T-cell (primary cell): Measurements from ENCODE around the gene DNAI2. TPM values are rescaled to one million over a fixed set of nuclear protein-coding genes. Genes with fewer than 3 reads are reported as not detected.

ENCODE experiments used
- ATAC-seq, 4 experiments: fragments of 200-7000 bp in 3 of 4; fragments of 150-1000 bp in 1 of 4; cut with Tn5 transposase; replicated peaks in 1 of 4; 1 replicate in 3 of 4; 2 replicates in 1 of 4; pipeline ENCODE4 v1.10.0; 2021; ENCODE audit warnings: moderate library complexity in 3 of 4, mild to moderate bottlenecking in 2 of 4, moderate number of reproducible peaks in 1 of 4
- CTCF ChIA-PET, 2 donors: fragments of 300-600 bp; sonication (Branson Sonifier 250); formaldehyde crosslinking; loops; one replicate each; lab custom pipeline; 2022; ENCODE audit warnings: antibody characterized with exemption in 2 of 2; lab: Charles Lee
- POLR2A ChIA-PET, 2 donors: fragments of 300-600 bp; sonication (Branson Sonifier 250); formaldehyde crosslinking; loops; one replicate each; lab custom pipeline; 2022; ENCODE audit warnings: antibody characterized with exemption in 2 of 2; lab: Charles Lee
- DNase-seq, 35 experiments: peaks; one replicate each; pipeline versions ENCODE4 v3.0.0 to v3.0.0-alpha.2; 2013 to 2023
- H3K27ac ChIP-seq: one replicate; pipeline ENCODE4 v1.5.1; 2013; ENCODE audit warnings: low read length
- H3K27me3 ChIP-seq, 2 experiments: replicated peaks in 1 of 2; 1 replicate in 1 of 2; 2 replicates in 1 of 2; pipeline versions ENCODE4 v1.6.1 to v1.7.0; 2013; ENCODE audit warnings: low read length in 1 of 2, mixed read lengths in 1 of 2; ENCODE audit not compliant: control insufficient read depth in 2 of 2, insufficient read depth in 2 of 2; ENCODE audit errors: extremely low read depth in 1 of 2
- H3K36me3 ChIP-seq, 2 donors: 1 replicate in 1 of 2; 2 replicates in 1 of 2; pipeline versions ENCODE4 v1.6.1 to v1.7.0; 2013; ENCODE audit warnings: low read length in 1 of 2; ENCODE audit not compliant: control insufficient read depth in 2 of 2, insufficient read depth in 1 of 2; ENCODE audit errors: extremely low read depth in 1 of 2
- H3K4me1 ChIP-seq, 2 experiments: 1 replicate in 1 of 2; 2 replicates in 1 of 2; pipeline versions ENCODE4 v1.6.1 to v1.7.0; 2013; ENCODE audit warnings: low read length in 2 of 2, mixed read lengths in 1 of 2; ENCODE audit not compliant: insufficient read depth in 2 of 2, control insufficient read depth in 1 of 2; ENCODE audit errors: extremely low read depth in 1 of 2
- H3K4me3 ChIP-seq, 2 donors: 1 replicate in 1 of 2; 2 replicates in 1 of 2; pipeline versions ENCODE4 v1.5.1 to v1.7.0; 2013; ENCODE audit warnings: mild to moderate bottlenecking in 2 of 2, low read length in 1 of 2, moderate library complexity in 1 of 2; ENCODE audit not compliant: control insufficient read depth in 1 of 2; ENCODE audit errors: extremely low read depth in 1 of 2
- H3K9me3 ChIP-seq: 2 replicates; pipeline ENCODE4 v1.7.0; 2013
- H3K27ac Mint-ChIP-seq, 2 donors: one replicate each; pipeline ENCODE4 v1.8.0; 2020 to 2021; ENCODE audit warnings: mild to moderate bottlenecking in 2 of 2, mixed read lengths in 2 of 2
- H3K27me3 Mint-ChIP-seq, 2 donors: one replicate each; pipeline ENCODE4 v1.8.0; 2021 to 2022; ENCODE audit warnings: mixed read lengths in 2 of 2
- H3K36me3 Mint-ChIP-seq: one replicate; pipeline ENCODE4 v1.8.0; 2021; ENCODE audit warnings: mixed read lengths
- H3K4me1 Mint-ChIP-seq, 3 donors: one replicate each; pipeline ENCODE4 v1.8.0; 2020 to 2022; ENCODE audit warnings: mixed read lengths in 3 of 3, mild to moderate bottlenecking in 1 of 3
- H3K4me3 Mint-ChIP-seq, 3 donors: one replicate each; pipeline ENCODE4 v1.8.0; 2020 to 2022; ENCODE audit warnings: mild to moderate bottlenecking in 3 of 3, mixed read lengths in 3 of 3, moderate library complexity in 3 of 3
- H3K9me3 Mint-ChIP-seq, 3 donors: one replicate each; pipeline ENCODE4 v1.8.0; 2020 to 2022; ENCODE audit warnings: mixed read lengths in 3 of 3
- WGBS: methylation state at CpG from one replicate; pipeline ENCODE4 v1.1.5; 2013; ENCODE audit warnings: missing lambda C conversion rate; ENCODE audit not compliant: insufficient coverage; 5-methylcytosine and 5-hydroxymethylcytosine counted together
- total RNA-seq, 35 experiments: library from RNA in 6 of 35; stranded (reverse) in 6 of 35; fragments of 120-200 nt in 1 of 35; gene quantifications; one replicate each; pipeline versions ENCODE4 v1.2.1 to v1.2.4 and lab custom pipeline; 2013 to 2026

The DNAI2 gene
- total RNA-seq, 5 donors from 2014 or later (not counting 1 experiment from before 2014, with no cell fraction given): 0.80 to 5.3 (median 1.7) TPM

- Histone ChIP-seq H3K27ac (no peak overlapping the region), H3K9me3 (no peaks in the 10 kb centered on the region), H3K4me3 (peak overlapping the region in 1 of 2 donors; percentile 18), H3K36me3 (no peaks in the 10 kb centered on the region), H3K27me3 (peaks cover 2 to 51% of the 10 kb centered on the region in 2 experiments), H3K4me1 (peaks cover 7 to 45% of the 10 kb centered on the region in 2 experiments)
- ATAC-seq: peak; percentile 26 to 47 (median 38)
- Mint-ChIP-seq H3K27ac (no peak overlapping the region), H3K4me1 (peaks cover 22 to 32% (median 24%) of the 10 kb centered on the region in 3 donors), H3K4me3 (peak overlapping the region; percentile 51 to 68 (median 62)), H3K27me3 (peaks cover 11 to 20% of the 10 kb centered on the region in 2 donors), H3K9me3 (no peaks in the 10 kb centered on the region), H3K36me3 (peaks cover 3% of the 10 kb centered on the region)
- POLR2A ChIA-PET: no interaction called here
- CTCF ChIA-PET: no interaction called here
- WGBS: 49% methylated on average over 9 of the region's 11 CpGs
- DNase-seq: peak in 2 of 35 experiments; percentile 3 to 18
Observed at GRCh38 chr17:74325376-74325742, 51.3 kb downstream of the DNAI2 start.

DNA sequence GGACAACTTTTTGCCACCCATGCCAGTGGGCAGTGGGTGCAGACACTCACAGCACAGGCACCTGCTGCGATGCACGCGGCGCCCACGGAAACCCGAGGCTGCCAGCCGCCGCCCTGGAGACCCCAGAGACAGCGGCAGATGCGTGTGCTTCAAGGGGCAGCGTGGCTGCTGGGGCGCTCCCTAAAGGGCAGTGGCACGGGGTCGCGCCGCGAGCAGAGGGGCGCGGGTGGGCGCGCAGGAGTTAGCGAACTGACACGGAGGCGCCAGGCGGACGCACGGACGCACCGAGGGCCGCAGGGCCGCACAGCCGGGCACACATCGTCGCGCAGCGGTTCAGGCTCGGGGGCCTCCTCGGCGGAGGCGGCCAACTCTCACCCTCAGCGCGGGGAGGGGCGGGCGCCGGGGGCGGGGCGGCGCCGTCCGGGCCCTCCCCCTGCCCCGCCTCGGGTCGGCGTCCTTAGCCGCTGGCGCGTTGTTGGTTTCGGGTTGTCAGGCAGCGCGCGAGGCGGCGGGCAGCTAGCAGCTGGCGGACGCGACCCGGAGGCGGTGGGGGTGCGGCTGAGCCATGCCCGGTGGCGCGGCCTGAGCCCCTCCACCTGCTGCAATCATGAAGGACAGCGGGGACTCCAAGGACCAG is 51.8 kb downstream of the DNAI2 start, which contains the start of gene KIF19:
TSS of gene KIF19 (plus strand) at position 484 of the 637 bp plus-strand sequence. CDS start at position 608, 124 bp downstream.
- peaks cover 11 to 20% of the 10 kb centered on the region in 2 donors for H3K27me3 Mint-ChIP-seq
- no peaks in the 10 kb centered on the region for H3K36me3 ChIP-seq
- peaks cover 3% of the 10 kb centered on the region for H3K36me3 Mint-ChIP-seq
- H3K4me1 ChIP-seq: peaks cover 7 to 45% of the 10 kb centered on the region in 2 experiments
- ATAC-seq: peak; percentile 88 to 93 (median 90)
- H3K4me3 ChIP-seq: peak within 1 kb of the TSS; percentile 37 to 59
- no peaks in the 10 kb centered on the region for H3K9me3 Mint-ChIP-seq
- 1% methylated on average over 63 of the region's 73 CpGs for WGBS
- H3K27me3 ChIP-seq: peaks cover 2 to 51% of the 10 kb centered on the region in 2 experiments
- peaks cover 22 to 34% (median 24%) of the 10 kb centered on the region in 3 donors for H3K4me1 Mint-ChIP-seq
- peak in 32 of 35 experiments; percentile 16 to 70 (median 36) for DNase-seq
- ChIA-PET CTCF (no interaction called here), POLR2A (no interaction called here)
- peak within 1 kb of the TSS; percentile 51 to 68 (median 62) for H3K4me3 Mint-ChIP-seq
- peak within 1 kb of the TSS; percentile 28 to 46 for H3K27ac Mint-ChIP-seq
- no peaks in the 10 kb centered on the region for H3K9me3 ChIP-seq
- H3K27ac ChIP-seq: no peak within 1 kb of the TSS

DNA sequence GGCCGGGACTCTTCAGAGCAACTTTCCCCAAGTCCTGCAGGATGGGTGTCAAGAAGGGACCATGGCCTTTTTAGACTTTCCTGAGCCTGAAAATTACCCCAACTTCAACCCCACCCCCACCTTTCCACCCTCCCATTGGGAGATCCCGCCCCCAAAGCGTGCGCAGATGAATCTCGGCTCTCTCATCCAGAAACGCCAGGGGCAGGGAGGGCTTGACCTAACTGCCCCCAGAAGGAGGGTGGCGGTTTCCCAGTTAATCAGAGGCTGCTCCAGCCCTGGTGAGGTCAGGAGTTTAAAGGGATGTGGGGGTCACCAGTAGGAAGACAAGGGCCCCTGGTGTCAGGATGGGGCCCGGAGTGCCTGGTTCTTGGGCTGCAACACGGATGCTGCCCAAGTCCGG is 52.5 kb downstream of the DNAI2 start:
- H3K4me3 ChIP-seq: peak overlapping the region; percentile 37 to 59
- H3K27me3 ChIP-seq: peaks cover 2 to 51% of the 10 kb centered on the region in 2 experiments
- peaks cover 11 to 20% of the 10 kb centered on the region in 2 donors for H3K27me3 Mint-ChIP-seq
- H3K27ac Mint-ChIP-seq: peak overlapping the region; percentile 25 to 28
- peak overlapping the region; percentile 36 to 47 (median 47) for H3K4me3 Mint-ChIP-seq
- DNase-seq (no peak), ATAC-seq (no peak)
- no peaks in the 10 kb centered on the region for H3K9me3 Mint-ChIP-seq
- H3K4me1 ChIP-seq: peaks cover 7 to 45% of the 10 kb centered on the region in 2 experiments
- peaks cover 3% of the 10 kb centered on the region for H3K36me3 Mint-ChIP-seq
- 66% methylated on average over 5 of the region's 10 CpGs for WGBS
- ChIA-PET CTCF (no interaction called here), POLR2A (no interaction called here)
- no peaks in the 10 kb centered on the region for H3K36me3 ChIP-seq
- no peak overlapping the region for H3K27ac ChIP-seq
- peaks cover 22 to 34% (median 24%) of the 10 kb centered on the region in 3 donors for H3K4me1 Mint-ChIP-seq
- H3K9me3 ChIP-seq: no peaks in the 10 kb centered on the region

DNA sequence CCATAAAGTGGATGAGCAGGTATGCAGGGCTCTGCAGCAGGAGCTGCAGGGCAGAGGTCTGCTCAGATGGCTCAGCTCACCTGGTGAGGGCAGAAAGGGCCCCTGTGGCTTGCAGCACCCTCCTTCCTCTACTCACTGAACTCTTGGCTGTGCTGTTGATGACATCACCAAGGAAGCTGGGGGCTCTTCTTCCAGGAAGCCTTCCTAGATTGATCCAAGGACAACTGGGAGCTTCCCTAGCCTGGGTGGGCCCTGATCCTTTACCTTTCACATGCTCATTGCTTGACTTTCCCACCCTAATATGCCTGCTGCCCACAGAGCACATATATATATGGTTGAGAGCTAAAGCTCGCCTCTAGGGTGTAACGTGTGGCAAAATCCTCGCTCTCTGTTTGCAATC is 54.5 kb downstream of the DNAI2 start:
- Histone ChIP-seq H3K36me3 (no peaks in the 10 kb centered on the region), H3K27me3 (peaks cover 2 to 45% of the 10 kb centered on the region in 2 experiments), H3K27ac (no peak overlapping the region), H3K4me1 (peaks cover 7 to 45% of the 10 kb centered on the region in 2 experiments), H3K9me3 (no peaks in the 10 kb centered on the region), H3K4me3 (no peak overlapping the region)
- WGBS: 100% methylated on average over 2 of the region's 3 CpGs
- Mint-ChIP-seq H3K4me3 (no peak overlapping the region), H3K9me3 (no peaks in the 10 kb centered on the region), H3K27me3 (peaks cover 8 to 11% of the 10 kb centered on the region in 2 donors), H3K27ac (peak overlapping the region in 1 of 2 donors; percentile 20), H3K4me1 (peaks cover 22 to 34% (median 24%) of the 10 kb centered on the region in 3 donors), H3K36me3 (peaks cover 3% of the 10 kb centered on the region)
- ChIA-PET CTCF (interaction anchor here in 1 of 2 donors (1.1 kb wide), 1 partner anchor 12 kb away, joined by 3 read pairs; no protein-coding TSS in a partner anchor), POLR2A (no interaction called here)
- no peak for ATAC-seq
- DNase-seq: no peak

DNA sequence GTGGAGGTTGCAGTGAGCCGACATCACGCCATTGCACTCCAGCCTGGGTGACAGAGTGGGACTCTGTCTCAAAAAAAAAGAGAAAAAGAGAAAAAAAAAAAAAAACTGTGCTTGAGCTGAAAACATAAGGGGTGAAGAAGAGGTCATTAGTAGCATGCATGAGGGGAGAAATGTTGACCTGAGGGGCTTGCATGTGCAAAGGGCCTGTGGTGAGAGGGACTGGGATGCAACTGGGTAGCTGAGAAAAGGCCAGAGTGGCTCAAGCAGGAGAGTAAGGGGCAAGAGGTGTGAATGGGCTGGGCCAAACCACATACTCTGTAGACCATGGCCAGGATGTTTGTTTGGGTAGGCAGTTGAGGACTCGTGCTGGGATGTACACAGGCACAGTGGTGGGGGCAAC is 55.3 kb downstream of the DNAI2 start:
- Mint-ChIP-seq H3K4me1 (peaks cover 22 to 32% (median 24%) of the 10 kb centered on the region in 3 donors), H3K9me3 (no peaks in the 10 kb centered on the region), H3K4me3 (no peak overlapping the region), H3K27ac (peak overlapping the region; percentile 20 to 71), H3K36me3 (peaks cover 3% of the 10 kb centered on the region), H3K27me3 (peaks cover 4 to 8% of the 10 kb centered on the region in 2 donors)
- no peaks in the 10 kb centered on the region for H3K36me3 ChIP-seq
- ATAC-seq (no peak), DNase-seq (no peak)
- H3K27ac ChIP-seq: no peak overlapping the region
- peaks cover 7 to 45% of the 10 kb centered on the region in 2 experiments for H3K4me1 ChIP-seq
- H3K9me3 ChIP-seq: no peaks in the 10 kb centered on the region
- POLR2A ChIA-PET: no interaction called here
- WGBS: 27% methylated on average over 3 of the region's 3 CpGs
- H3K27me3 ChIP-seq: peaks cover 2 to 45% of the 10 kb centered on the region in 2 experiments
- H3K4me3 ChIP-seq: no peak overlapping the region
- CTCF ChIA-PET: interaction anchor here in 1 of 2 donors (0.7 kb wide), 1 partner anchor 60 kb away, joined by 3 read pairs; no protein-coding TSS in a partner anchor

DNA sequence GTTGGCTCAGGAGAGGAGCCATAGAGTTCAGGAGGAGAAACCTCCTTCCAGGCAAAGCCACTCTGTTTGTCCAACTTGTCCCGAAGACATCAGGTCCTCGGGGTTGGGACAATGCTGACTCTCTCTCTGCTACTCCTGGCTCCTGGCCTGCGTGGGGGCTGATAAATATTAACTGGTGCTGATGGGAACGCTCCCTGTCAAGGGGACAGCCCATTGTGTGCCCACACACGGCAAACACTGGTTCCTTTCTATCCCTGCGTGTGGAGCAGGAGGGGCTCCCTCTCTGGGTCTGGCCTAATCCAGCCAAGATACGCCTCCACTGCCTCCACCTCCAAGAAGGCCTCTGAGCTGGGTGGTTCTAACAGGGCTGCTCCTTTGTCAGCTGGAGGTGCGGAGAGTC is 56.4 kb downstream of the DNAI2 start:
- ATAC-seq (no peak), DNase-seq (no peak)
- WGBS: 88% methylated on average over 8 of the region's 8 CpGs
- Histone ChIP-seq H3K27me3 (peaks cover 2 to 37% of the 10 kb centered on the region in 2 experiments), H3K4me1 (peaks cover 7 to 42% of the 10 kb centered on the region in 2 experiments), H3K9me3 (no peaks in the 10 kb centered on the region), H3K4me3 (no peak overlapping the region), H3K27ac (no peak overlapping the region), H3K36me3 (no peaks in the 10 kb centered on the region)
- ChIA-PET CTCF (no interaction called here), POLR2A (no interaction called here)
- Mint-ChIP-seq H3K27me3 (peaks cover 3 to 8% of the 10 kb centered on the region in 2 donors), H3K9me3 (no peaks in the 10 kb centered on the region), H3K27ac (no peak overlapping the region), H3K4me1 (peaks cover 20 to 28% (median 22%) of the 10 kb centered on the region in 3 donors), H3K36me3 (peaks cover 3% of the 10 kb centered on the region), H3K4me3 (no peak overlapping the region)
